UCSD-AML1 (cell line): ENCODE measurements around the gene PRMT1.
A peak's percentile ranks its signal among the peaks of the same experiment; 100 is the strongest.

ENCODE experiments used
- DNase-seq: peaks from one replicate; lab custom pipeline; 2025; ENCODE audit not compliant: unreplicated experiment; lab: John Stamatoyannopoulos, UW

Gene PRMT1

DNA sequence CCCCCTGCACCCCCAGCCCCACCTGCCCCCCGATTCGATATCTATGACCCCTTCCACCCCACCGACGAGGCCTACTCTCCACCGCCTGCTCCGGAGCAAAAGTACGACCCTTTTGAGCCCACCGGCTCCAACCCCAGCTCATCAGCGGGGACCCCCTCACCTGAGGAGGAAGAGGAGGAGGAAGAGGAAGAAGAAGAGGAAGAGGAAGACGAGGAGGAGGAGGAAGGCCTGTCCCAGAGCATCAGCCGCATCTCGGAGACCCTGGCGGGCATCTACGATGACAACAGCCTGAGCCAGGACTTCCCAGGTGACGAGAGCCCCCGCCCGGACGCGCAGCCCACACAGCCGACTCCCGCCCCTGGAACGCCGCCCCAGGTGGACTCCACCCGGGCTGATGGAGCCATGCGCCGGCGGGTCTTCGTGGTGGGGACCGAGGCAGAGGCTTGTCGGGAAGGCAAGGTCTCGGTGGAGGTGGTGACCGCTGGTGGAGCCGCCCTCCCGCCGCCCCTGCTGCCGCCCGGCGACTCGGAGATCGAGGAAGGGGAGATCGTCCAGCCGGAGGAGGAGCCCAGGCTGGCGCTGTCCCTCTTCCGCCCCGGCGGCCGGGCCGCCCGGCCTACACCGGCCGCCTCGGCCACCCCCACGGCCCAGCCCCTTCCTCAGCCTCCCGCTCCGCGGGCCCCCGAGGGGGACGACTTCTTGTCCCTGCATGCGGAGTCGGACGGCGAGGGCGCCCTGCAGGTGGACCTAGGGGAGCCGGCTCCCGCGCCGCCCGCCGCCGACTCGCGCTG is 25.8 kb upstream of the PRMT1 start:
- DNase-seq: no peak

DNA sequence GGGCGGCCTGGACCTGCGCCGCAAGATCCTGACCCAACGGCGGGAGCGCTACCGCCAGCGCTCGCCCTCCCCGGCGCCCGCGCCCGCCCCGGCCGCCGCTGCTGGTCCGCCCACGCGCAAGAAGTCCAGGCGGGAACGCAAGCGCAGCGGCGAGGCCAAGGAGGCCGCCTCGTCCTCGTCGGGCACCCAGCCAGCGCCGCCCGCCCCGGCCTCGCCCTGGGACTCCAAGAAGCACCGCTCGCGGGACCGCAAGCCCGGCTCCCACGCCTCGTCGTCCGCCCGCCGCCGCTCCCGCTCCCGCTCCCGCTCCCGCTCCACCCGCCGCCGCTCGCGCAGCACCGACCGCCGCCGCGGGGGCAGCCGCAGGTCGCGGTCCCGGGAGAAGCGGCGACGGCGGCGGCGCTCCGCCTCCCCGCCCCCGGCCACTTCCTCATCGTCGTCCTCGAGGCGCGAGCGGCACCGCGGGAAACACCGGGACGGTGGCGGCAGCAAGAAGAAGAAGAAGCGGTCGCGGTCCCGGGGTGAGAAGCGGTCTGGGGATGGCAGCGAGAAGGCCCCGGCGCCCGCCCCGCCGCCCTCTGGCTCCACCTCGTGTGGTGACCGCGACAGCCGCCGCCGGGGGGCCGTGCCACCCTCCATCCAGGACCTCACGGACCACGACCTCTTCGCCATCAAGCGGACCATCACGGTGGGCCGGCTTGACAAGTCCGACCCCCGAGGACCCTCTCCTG is 25.1 kb upstream of the PRMT1 start:
- DNase-seq: no peak

DNA sequence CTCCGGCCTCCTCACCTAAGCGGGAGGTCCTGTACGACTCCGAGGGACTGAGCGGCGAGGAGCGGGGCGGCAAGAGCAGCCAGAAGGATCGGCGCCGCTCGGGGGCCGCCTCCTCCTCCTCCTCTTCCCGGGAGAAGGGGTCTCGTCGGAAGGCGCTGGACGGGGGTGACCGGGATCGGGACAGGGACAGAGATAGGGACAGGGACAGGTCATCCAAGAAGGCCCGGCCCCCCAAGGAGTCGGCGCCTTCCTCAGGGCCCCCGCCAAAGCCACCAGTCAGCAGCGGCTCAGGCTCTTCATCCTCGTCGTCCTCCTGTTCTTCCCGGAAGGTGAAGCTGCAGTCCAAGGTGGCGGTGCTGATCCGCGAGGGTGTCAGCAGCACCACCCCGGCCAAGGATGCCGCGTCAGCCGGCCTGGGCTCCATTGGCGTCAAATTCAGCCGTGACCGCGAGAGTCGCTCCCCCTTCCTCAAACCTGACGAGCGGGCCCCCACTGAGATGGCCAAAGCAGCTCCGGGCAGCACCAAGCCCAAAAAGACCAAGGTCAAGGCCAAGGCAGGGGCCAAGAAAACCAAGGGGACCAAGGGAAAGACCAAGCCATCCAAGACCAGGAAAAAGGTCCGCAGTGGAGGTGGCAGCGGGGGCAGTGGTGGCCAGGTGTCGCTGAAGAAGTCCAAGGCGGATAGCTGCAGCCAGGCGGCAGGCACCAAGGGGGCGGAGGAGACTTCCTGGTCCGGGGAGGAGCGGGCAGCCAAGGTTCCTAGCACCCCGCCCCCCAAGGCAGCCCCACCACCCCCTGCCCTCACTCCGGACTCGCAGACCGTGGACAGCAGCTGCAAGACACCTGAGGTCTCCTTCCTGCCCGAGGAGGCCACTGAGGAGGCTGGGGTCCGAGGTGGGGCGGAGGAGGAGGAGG is 24.3 kb upstream of the PRMT1 start:
- DNase-seq: no peak

DNA sequence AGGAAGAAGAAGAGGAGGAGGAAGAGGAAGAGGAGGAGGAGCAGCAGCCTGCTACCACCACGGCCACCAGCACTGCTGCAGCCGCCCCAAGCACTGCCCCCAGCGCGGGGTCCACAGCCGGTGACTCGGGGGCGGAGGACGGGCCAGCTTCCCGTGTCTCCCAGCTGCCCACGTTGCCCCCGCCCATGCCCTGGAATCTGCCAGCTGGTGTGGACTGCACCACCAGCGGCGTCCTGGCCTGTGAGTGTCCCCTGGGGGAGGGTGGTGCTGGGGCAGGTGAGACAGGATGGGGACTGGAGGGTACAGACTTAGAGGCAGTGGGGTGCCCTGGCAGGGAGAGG is 23.6 kb upstream of the PRMT1 start:
- DNase-seq: no peak

DNA sequence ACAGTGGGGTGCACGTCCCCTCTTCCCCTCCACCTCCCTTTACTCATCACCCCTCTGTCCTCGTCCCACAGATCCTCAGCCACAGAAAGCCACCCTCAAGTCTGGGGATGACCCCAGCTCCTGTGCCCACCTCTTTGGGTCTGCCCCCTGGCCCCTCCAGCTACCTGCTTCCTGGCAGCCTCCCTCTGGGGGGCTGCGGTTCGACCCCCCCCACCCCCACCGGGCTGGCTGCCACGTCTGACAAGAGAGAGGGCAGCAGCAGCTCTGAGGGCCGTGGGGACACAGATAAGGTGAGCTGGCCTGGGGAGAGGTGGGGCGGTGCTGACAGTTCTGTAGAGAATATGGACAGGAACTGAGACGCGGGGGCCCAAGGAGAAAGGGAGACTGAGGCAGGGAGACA is 22.5 kb upstream of the PRMT1 start:
- no peak for DNase-seq

DNA sequence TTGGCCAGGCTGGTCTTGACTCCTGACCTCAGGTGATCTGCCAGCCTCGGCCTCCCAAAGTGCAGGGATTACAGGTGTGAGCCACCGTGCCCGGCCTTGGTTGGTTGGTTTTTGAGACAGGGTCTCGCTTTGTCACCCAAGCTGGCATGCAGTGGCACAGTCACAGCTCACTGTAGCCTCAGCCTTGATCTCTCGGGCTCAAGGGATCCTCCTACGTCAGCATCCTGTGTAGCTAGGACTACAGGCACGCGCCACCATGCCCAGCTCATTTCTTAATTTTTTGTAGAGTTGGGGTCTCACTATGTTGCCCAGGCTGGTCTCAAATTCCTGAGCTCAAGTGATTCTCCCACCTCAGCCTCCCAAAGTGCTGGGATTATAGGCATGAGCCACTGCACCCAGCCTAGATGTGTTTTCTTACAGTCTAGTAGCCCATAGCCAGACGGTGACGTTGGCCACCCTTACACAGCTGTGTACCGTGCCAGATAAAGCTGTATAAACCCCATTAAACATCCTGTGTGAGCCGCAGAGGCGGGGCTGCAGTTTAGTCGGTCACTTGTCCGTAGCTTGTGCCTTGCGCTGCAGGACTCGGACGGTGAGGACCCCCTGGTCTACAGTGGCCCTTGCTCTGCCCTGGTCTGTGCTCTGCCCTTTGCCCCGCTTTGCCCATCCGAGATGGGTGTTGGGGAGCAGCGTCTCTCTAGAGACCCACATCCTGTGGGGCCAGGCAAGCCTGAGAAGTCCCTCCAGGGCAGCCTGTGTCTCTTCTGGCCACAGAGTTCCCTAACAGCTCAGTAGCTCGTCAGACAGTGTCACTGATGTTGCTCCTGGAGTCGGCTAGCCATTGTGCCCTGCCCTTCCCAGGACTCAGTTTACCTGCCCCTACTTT is 21.3 kb upstream of the PRMT1 start:
- no peak for DNase-seq

DNA sequence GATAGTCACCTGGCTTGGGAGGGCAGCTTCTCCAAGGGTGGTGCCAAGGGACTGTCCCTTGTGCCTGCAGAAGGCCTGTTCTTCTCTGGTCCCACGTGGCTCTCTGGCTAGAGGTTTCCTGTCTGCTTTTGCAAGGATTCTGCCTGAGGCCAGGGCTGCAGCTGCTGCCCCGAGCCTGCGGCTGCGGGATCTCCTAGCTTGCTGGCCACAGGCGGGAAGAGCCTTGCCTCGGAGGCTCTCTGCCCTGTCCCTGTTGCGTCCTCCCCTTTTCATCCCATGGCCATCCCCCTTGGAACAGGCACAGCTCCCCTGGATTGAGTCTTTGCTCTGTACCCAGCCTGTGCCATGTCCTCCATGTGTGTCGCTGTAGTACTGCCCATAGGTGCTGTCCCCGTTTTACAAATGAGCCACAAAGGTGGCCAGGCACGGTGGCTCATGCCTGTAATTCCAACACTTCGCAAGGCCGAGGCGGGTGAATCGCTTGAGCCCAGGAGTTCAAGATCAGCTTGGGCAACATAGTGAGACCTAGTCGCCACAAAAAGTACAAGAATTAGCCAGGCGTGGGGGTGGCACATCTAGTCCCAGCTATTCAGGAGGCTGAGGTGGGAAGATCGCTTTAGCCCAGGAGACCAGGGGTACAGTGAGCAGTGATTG is 20.5 kb upstream of the PRMT1 start:
- DNase-seq: no peak

DNA sequence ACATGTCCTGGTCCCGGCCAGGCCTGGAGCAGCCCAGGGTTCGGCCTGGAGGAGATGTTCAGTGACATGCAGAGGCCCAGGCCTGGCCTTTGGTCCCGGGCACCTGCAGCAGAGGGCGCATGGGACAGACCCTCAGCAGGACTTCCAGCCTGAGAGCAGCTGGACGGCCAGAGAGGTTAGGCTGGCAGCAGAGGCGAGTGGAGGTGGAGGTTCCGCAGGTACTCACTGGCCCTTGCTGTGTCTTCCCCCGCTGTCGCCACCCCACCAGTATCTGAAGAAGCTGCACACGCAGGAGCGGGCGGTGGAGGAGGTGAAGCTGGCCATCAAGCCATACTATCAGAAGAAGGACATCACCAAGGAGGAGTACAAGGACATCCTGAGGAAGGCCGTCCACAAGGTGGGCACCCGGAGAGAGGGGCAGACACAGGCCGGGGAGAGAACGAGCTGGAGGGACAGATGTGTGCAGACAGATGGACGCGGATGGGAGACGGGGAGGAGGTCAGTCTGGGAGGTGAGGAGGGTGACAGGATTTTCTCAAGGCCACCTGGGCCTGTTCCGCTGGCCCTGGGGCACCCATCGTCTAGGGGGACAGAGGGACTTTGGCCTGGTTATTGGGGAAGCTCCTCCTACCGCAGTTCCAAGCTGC is 19.5 kb upstream of the PRMT1 start:
- DNase-seq: no peak

DNA sequence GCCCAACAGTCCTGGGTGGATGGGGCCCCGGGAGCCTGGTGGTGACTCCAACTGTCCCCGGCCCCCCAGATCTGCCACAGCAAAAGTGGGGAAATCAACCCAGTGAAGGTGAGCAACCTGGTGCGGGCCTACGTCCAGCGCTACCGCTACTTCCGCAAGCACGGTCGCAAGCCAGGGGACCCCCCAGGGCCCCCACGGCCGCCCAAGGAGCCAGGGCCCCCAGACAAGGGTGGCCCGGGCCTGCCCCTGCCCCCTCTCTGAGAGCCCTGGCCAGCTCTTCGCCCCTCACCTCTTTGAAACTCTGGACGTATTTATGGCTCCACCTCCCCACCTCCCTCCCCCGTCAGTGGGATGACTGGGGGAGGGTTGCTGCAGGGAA is 18.9 kb upstream of the PRMT1 start:
- DNase-seq: no peak

DNA sequence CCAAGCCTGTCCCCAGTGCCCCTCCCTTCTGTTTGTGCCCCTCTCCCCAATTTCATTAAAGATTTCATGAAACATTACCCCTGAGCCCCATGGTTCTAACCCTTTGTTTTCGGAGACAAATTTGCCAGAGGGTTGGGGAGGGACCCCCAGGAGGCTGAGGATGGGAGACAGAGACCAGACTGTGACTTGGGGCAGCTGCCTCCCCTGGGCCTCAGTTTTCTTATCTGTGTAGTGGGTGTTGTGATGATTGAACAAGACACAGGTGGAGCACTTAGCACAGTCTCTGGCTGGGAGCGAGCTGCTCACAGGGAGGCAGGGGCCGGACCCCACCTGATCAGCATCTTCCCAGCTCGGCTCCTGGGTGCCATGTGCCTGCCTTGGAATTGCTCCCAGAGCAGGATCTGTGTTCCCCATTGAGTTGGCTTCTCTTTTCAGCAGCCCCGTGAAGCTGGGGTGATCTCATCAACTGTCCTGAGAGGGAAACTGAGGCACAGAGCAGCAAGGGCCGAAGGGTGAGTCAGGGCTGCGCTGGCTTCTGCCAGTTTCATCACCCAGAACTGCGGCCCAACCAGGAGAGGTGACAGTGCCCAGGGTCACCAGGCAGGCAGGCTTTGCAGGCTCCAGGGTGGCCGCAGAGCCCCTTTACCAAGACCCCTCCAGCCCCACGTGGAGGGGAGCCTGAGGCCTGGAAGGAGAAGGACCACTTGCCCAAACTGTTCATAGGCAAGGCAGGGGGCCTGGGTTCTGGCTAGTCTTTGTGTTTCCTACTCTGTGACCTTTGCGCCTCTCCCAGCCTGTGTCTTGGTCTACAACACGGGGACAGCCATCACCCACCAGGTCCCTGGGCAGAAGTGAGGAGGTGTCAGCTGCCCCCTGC is 18.3 kb upstream of the PRMT1 start:
- DNase-seq: no peak

DNA sequence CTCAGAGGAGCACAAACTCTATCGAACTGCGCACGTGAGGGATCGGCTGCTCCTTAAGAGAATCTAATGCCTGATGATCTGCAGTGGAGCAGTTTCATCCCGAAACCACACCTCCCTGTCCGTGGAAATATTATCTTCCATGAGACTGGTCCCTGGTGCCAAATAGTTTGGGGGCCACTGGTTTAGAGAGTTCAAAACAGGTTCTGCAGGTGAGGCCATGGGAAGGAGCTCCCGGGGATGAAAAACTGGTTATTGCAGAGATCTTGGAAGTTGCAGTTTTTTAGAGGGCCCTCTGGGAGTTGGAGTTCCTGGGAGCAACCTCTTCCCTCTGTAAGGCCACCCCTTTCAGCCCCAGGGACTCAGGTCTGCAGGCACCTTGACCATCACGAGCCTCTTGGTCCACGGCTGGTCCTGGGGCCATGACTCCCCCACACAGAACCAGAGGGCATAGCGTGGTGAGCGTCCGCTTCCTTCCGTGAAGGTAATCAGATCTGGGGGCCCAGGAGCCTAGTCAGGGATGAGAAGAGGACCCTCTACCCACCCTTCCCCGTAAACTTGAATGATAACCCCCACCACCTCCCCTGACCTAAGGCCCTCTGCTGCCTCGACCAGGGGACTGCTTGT is 16.6 kb upstream of the PRMT1 start:
- no peak for DNase-seq

DNA sequence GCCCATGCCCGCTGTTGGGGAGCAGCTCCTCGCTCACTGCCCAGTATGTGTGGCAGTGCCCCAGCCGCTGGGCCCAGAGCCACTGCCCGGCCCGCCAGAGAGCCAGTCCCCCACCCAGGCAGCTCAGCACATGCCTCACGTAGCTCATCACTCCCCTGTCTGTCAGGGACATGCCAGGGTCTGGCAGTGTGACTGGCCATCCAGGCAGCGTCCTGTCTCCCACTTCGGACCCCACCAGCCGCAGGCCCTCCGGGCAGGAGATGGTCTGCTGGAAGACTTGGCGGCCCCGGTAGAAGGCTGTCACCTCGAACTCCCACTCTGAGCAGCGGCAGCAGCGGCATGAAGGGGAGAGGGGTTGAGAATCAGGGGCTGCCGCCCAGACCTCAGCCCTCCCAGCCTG is 15.1 kb upstream of the PRMT1 start:
- no peak for DNase-seq

DNA sequence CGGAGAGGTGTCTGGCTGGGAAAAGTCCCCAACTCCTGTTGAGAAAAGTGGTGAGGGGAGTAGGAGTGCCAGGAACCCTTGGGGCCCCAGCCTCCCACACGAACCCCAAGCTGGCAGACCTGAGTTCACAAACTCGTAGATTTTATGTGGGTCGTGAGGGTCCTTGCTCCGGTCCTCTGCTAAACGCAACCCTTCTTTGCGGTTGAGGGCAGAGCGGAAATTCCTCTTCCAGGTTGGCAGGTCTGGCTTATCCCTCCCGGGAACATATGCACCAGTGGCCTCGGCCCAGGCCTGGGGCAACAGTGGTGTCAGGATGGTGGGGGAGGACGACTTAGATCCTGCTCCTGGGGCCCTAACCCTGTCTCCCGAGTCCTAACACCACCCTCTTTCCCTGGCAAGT is 13.8 kb upstream of the PRMT1 start:
- DNase-seq: no peak

DNA sequence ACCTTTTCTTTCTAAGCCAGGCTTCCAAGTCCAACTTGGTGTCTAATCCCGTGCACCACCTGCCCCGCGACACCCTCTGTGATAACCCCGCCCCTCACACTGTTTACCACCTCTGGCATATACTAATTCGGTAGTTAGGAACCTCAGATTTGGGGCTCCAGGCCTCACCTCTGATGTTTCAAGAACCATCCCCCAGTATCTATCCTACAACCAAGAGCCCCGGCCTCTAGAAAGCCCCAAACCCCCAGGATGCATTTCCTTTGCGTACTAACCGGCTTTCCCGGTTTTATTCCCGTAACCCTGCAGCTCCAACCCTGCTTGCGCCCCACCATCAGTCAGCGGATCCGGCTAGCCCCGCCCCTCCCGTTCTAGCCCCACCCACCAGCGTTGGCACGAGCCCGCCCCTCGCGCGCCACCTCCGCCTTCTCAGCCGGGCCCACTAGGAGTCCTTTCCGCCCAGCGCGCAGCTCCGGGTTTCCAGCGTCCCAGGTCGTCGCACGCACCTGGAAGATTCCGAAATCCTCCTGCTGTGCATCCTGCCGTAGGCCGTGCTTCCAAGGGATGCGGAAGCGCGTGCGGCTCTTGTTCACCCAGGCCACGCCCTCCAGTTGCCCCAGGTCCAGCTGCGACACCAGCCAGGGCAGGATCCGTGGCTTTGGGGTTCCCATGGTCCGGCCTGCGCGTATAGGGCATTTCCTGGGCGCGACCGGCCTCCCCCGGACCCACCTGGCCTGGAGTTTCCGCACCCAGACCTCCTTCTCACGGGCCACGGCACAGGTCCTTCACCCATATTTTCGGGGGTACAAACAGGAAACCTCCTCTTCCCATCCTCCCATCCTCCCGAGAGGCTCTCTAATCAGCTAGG is 12.7 kb upstream of the PRMT1 start:
- DNase-seq: peak; percentile 85

DNA sequence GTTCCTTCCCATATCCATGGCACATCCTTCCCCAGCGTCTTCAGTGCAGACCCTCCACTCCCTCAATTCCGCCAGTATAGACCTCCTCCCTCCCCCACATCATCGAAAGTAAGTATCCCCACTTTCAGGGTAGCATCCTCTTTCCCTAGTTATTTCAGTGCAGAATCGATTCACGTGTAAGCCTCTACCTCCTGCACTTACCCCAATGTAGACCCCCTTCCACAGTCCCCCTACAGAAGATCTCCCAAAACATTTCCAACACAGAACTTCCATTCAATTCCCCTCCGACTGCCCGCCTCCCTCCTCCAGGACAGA is 12.1 kb upstream of the PRMT1 start:
- no peak for DNase-seq

DNA sequence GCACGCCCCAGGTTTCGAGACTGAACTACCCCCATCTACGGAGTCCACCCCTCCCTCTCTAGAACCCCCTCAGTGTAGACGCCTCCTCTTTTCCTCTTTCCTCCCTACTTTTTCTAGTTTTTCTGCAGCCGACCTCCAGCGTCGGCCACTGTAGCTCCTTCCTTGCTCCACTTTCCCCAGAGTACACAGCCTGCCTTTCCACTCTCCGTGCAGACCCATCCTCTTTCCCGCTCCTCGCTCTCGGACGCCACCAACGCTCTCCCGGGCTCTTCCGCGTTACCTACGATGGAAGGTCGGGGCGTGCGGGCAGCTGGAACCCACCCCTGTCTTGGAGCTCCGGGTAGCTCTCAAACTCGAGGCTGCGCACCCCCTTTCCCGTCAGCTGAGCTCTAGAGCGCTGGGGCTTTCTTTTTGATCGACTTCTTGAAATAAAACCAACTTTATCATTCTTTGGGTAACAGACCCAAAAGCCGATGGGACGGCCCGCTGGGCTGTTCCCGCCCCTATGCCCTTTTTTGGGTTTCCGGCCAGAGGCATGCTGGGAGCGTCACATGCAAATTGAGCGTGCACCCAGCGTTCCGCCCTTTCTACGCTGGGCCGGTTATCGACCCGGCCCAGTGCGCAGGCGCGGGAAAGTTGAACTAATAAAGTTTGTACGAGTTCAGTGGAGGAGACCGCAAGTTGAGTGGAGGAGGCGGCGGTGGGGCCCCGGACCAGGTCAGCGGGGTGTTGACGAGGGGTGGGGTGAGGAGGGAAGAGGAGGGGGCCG is 11.5 kb upstream of the PRMT1 start, which contains the start of the genes BCL2L12 and IRF3:
BCL2L12 (plus strand) TSS at position 583 of the 769 bp plus-strand sequence. CDS start 760 bp downstream, outside the sequence.
IRF3 (minus strand) TSS at position 507 of the 769 bp plus-strand sequence. CDS start 1,019 bp downstream, outside the sequence.
- DNase-seq: peak; percentile 96

DNA sequence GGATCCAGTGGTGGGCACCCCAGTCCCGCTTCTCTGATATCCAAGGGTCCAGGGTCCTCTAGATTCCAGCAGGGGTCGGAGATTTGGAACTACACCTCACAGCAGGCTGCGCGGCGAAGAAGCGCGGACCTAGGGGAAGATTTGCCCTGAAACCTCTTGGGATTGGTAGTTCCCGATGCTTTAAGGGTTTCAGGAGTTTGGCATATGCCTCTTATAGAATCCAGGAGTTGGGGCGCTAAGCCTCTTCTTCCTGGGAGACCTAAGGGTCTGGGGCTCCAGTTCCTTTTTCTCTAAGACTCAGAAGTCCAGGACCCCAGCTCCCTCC is 11.0 kb upstream of the PRMT1 start:
- no peak for DNase-seq
